Fibroblast of lung (primary cell): ENCODE results near the gene CACNA1H. TPM values are rescaled to one million over a fixed set of nuclear protein-coding genes. Genes with fewer than 3 reads are reported as not detected.

Source experiments
- DNase-seq, 2 donors: peaks; one replicate each; pipeline versions ENCODE4 v3.0.0 to v3.0.0-alpha.2; 2010; ENCODE audit warnings: low read depth in 2 of 2
- H2AFZ ChIP-seq: 2 replicates; pipeline ENCODE4 v1.5.1; 2012; ENCODE audit warnings: low read length, control low read depth, inconsistent platforms
- H3K27ac ChIP-seq: 2 replicates; pipeline ENCODE4 v1.5.1; 2011; ENCODE audit warnings: low read length, control low read depth; ENCODE audit not compliant: insufficient read depth
- H3K27me3 ChIP-seq: 2 replicates; pipeline ENCODE4 v1.5.1; 2011; ENCODE audit warnings: mild to moderate bottlenecking, low read length; ENCODE audit not compliant: control insufficient read depth, insufficient read depth
- H3K36me3 ChIP-seq: 2 replicates; pipeline ENCODE4 v1.5.1; 2011; ENCODE audit warnings: low read length; ENCODE audit not compliant: control insufficient read depth, insufficient read depth
- H3K4me1 ChIP-seq: 2 replicates; pipeline ENCODE4 v1.5.1; 2011; ENCODE audit warnings: low read length; ENCODE audit not compliant: control insufficient read depth, insufficient read depth; ENCODE audit errors: extremely low read depth
- H3K4me2 ChIP-seq: 2 replicates; pipeline ENCODE4 v1.5.1; 2011; ENCODE audit warnings: low read length, control low read depth; ENCODE audit not compliant: insufficient read depth; ENCODE audit errors: extremely low read depth
- H3K4me3 ChIP-seq, 4 experiments: fragments of 200-600 bp in 1 of 4; sonication (generic) in 1 of 4; replicated peaks in 1 of 4; 2 replicates each; pipeline ENCODE4 v1.5.1; 2011 to 2016; ENCODE audit warnings: low read length in 4 of 4, low read depth in 3 of 4, mild to moderate bottlenecking in 3 of 4, control low read depth in 2 of 4, inconsistent platforms in 1 of 4, mixed read lengths in 1 of 4; ENCODE audit not compliant: insufficient read depth in 1 of 4; ENCODE audit errors: control extremely low read depth in 1 of 4
- H3K79me2 ChIP-seq: 2 replicates; pipeline ENCODE4 v1.5.1; 2012; ENCODE audit warnings: mild to moderate bottlenecking, low read length, inconsistent platforms; ENCODE audit not compliant: control insufficient read depth, insufficient read depth
- H3K9ac ChIP-seq: 2 replicates; pipeline ENCODE4 v1.5.1; 2011; ENCODE audit warnings: mild to moderate bottlenecking, low read length, control low read depth; ENCODE audit not compliant: insufficient read depth
- H3K9me3 ChIP-seq: 2 replicates; pipeline ENCODE4 v1.5.1; 2012; ENCODE audit warnings: low read depth, low read length; ENCODE audit not compliant: control insufficient read depth, insufficient read depth
- H4K20me1 ChIP-seq: 2 replicates; pipeline ENCODE4 v1.5.1; 2011; ENCODE audit warnings: low read length; ENCODE audit not compliant: control insufficient read depth, insufficient read depth; ENCODE audit errors: extremely low read depth
- EZH2 ChIP-seq: IDR thresholded peaks from 2 replicates; pipeline ENCODE4 v1.5.1; 2012; ENCODE audit warnings: low read length, control low read depth, mild to moderate bottlenecking; ENCODE audit errors: missing control alignments
- polyA plus RNA-seq, 2 donors: library from polyadenylated mRNA; depleted of rRNA in 1 of 2; stranded (reverse) in 1 of 2; unstranded in 1 of 2; fragments of >200 nt; gene quantifications; 2 replicates each; pipeline ENCODE4 v1.2.1, GENCODE V29; 2011 to 2012; ENCODE audit warnings: missing spikeins in 1 of 2
- total RNA-seq: library from RNA; depleted of rRNA; stranded (reverse); fragments of >200 nt; gene quantifications from 2 replicates; pipeline ENCODE4 v1.2.1, GENCODE V29; 2014
- TF ChIP-seq, protein P1 (sequence below), 2 donors: IDR thresholded peaks in 1 of 2; conservative IDR thresholded peaks in 1 of 2; 1 replicate in 1 of 2; 2 replicates in 1 of 2; pipeline ENCODE4 v1.5.1; 2011 to 2012; ENCODE audit warnings: low read length in 2 of 2, control low read depth in 1 of 2, inconsistent platforms in 1 of 2, low read depth in 1 of 2, mild to moderate bottlenecking in 1 of 2

CACNA1H gene
- total and polyA plus RNA-seq, 2 donors (not counting 1 experiment from before 2014, with no cell fraction given) = 1.2 to 10.5 TPM

DNA sequence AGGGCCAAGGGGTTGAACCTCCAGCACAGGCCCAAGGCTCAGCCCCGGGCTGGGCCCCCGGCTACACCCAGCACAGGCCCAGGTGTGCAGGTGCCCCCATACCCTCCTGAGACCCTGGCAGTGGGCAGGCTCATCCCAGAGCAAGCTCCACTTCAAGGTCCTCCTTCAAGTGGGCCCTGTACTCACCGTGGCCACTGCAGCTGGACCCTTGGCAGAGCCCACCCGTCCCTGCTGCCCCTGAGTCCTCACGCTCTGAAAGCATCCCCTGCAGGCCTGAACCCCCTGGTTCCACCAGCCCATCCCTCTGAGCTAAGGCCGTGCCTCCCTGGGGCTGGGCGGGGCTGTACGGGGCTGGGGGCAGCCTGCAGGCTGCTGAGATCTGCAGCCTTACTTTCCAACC is 11.2 kb upstream of the CACNA1H start:
- Histone ChIP-seq H3K4me1 (no peaks in the 10 kb centered on the region), H3K4me2 (no peak overlapping the region), H2AFZ (no peak overlapping the region), H3K9ac (no peak overlapping the region), H3K27ac (no peak overlapping the region), H3K4me3 (no peak overlapping the region), H4K20me1 (no peaks in the 10 kb centered on the region), H3K79me2 (no peaks in the 10 kb centered on the region), H3K9me3 (no peaks in the 10 kb centered on the region), H3K27me3 (no peaks in the 10 kb centered on the region), H3K36me3 (no peaks in the 10 kb centered on the region)
- no peak for DNase-seq
- TF ChIP-seq, protein P1, sequence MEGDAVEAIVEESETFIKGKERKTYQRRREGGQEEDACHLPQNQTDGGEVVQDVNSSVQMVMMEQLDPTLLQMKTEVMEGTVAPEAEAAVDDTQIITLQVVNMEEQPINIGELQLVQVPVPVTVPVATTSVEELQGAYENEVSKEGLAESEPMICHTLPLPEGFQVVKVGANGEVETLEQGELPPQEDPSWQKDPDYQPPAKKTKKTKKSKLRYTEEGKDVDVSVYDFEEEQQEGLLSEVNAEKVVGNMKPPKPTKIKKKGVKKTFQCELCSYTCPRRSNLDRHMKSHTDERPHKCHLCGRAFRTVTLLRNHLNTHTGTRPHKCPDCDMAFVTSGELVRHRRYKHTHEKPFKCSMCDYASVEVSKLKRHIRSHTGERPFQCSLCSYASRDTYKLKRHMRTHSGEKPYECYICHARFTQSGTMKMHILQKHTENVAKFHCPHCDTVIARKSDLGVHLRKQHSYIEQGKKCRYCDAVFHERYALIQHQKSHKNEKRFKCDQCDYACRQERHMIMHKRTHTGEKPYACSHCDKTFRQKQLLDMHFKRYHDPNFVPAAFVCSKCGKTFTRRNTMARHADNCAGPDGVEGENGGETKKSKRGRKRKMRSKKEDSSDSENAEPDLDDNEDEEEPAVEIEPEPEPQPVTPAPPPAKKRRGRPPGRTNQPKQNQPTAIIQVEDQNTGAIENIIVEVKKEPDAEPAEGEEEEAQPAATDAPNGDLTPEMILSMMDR (conservative IDR thresholded peaks at IDR 0.05 in 1 of 2, IDR thresholded peaks at IDR 0.05 in 1 of 2; ENCODE audit: low read depth in 1 of 2, low read length in 2 of 2) = no peak

- no peak for DNase-seq
- H3K36me3 ChIP-seq = no peaks in the 10 kb centered on the region
- H3K9me3 ChIP-seq = no peaks in the 10 kb centered on the region
- no peaks in the 10 kb centered on the region for H4K20me1 ChIP-seq
- H2AFZ ChIP-seq = no peak overlapping the region
- no peaks in the 10 kb centered on the region for H3K79me2 ChIP-seq
- no peak overlapping the region for H3K9ac ChIP-seq
- TF ChIP-seq, protein P1 (conservative IDR thresholded peaks at IDR 0.05 in 1 of 2, IDR thresholded peaks at IDR 0.05 in 1 of 2; ENCODE audit: low read depth in 1 of 2, low read length in 2 of 2) = no peak
- no peak for TF ChIP-seq EZH2
- no peak overlapping the region for H3K4me3 ChIP-seq
- H3K27me3 ChIP-seq = no peaks in the 10 kb centered on the region
- H3K4me2 ChIP-seq = no peak overlapping the region
- H3K4me1 ChIP-seq = no peaks in the 10 kb centered on the region
- no peak overlapping the region for H3K27ac ChIP-seq
These were observed 10.0 kb upstream of the CACNA1H start for GRCh38 chr16:1142911-1143310.

DNA sequence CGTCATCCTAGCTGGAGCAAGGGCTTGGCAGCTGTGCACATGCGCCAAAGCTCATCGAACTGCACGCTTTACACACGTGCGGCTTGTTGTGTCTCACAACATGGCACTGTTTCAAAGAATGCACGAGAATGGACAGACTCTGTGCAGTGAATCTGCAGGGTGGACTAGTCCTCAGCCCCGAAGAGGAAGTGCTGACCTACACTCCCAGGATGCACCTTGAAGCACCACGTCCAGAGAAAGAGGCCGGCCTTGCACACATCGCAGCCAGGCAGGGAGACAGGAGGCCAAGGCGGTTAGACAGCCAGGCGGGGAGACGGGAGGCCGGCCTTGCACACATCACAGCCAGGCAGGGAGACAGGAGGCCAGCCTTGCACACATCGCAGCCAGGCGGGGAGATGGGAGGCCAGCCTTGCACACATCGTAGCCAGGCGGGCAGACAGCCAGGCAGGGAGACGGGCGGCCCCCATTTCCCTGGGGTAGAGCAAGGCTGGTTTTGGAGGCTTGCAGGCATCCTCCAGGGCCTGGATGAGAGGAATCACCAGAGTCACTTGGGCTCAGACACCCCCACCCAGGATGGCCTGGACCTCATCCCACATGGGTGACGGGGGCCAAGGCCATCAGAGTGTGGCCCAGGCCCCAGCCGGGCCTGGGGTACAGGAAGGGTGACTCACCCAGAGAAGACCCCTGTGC is 9.0 kb upstream of the CACNA1H start:
- Histone ChIP-seq H3K27ac (no peak overlapping the region), H3K4me3 (no peak overlapping the region), H4K20me1 (no peaks in the 10 kb centered on the region), H3K9me3 (no peaks in the 10 kb centered on the region), H3K27me3 (no peaks in the 10 kb centered on the region), H3K36me3 (no peaks in the 10 kb centered on the region), H3K4me2 (no peak overlapping the region), H3K9ac (no peak overlapping the region), H2AFZ (no peak overlapping the region), H3K79me2 (no peaks in the 10 kb centered on the region), H3K4me1 (no peaks in the 10 kb centered on the region)
- TF ChIP-seq, protein P1 (conservative IDR thresholded peaks at IDR 0.05 in 1 of 2, IDR thresholded peaks at IDR 0.05 in 1 of 2; ENCODE audit: low read depth in 1 of 2, low read length in 2 of 2) = no peak
- TF ChIP-seq EZH2 = no peak
- no peak for DNase-seq
